Stimulated activated CD4-positive, alpha-beta T cell treated with anti-CD3 and anti-CD28 coated beads, Interleukin-2, amount 100 ng/mL, for 4 hours (primary cell): ENCODE data around the gene CLDN9.

Experiments used
- DNase-seq: peaks from one replicate; pipeline ENCODE4 v3.0.0-alpha.2; 2020; ENCODE audit warnings: low read depth

The CLDN9 gene, protein sequence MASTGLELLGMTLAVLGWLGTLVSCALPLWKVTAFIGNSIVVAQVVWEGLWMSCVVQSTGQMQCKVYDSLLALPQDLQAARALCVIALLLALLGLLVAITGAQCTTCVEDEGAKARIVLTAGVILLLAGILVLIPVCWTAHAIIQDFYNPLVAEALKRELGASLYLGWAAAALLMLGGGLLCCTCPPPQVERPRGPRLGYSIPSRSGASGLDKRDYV

GRCh38 chr16:3012828-3013420 is at the start of gene CLDN9:
Gene CLDN9, plus strand, starts transcription at chr16:3012923. Its CDS starts 440 bp downstream, at chr16:3013363.
- no peak for DNase-seq

DNA sequence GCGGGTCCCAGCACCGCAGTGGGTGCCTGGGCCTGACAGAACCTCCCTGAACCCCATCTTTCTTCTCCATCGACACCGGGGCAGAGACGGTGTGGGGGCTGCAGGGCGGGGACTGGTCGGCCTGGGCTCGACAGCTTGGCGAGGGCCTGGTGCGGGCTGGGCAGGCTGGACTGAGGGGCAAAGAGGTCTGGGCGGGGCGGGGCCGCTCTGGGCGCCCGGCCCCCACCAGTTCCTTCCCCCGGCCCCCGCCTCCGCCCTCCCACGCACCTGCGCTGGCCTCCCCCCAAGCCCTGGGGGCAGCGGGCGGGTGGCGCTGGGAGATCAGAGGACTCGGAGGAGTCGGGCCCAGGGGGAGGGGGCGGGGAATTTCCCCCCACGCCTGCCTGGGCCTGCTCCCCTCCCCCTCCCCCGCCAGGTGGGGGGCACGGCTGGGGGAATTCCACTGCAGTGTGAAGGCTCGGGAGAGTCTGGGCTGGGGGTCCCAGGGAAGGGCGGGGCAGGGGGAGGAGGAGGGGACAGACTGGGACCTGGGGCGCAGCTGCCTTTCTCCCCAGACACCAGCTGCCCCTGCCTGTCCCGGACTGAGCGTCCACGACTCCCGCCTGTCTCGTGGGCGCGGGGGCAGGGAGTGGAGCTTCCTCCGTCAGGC is 49.5 kb upstream of the CLDN9 start:
- peak; percentile 61 for DNase-seq

GRCh38 chr16:2963723-2964474 is 48.8 kb upstream of the CLDN9 start, which contains the start of gene KREMEN2:
Gene KREMEN2, plus strand, starts transcription at chr16:2964275. Its CDS starts 246 bp downstream, at chr16:2964521.
- peak; percentile 48 for DNase-seq

DNA sequence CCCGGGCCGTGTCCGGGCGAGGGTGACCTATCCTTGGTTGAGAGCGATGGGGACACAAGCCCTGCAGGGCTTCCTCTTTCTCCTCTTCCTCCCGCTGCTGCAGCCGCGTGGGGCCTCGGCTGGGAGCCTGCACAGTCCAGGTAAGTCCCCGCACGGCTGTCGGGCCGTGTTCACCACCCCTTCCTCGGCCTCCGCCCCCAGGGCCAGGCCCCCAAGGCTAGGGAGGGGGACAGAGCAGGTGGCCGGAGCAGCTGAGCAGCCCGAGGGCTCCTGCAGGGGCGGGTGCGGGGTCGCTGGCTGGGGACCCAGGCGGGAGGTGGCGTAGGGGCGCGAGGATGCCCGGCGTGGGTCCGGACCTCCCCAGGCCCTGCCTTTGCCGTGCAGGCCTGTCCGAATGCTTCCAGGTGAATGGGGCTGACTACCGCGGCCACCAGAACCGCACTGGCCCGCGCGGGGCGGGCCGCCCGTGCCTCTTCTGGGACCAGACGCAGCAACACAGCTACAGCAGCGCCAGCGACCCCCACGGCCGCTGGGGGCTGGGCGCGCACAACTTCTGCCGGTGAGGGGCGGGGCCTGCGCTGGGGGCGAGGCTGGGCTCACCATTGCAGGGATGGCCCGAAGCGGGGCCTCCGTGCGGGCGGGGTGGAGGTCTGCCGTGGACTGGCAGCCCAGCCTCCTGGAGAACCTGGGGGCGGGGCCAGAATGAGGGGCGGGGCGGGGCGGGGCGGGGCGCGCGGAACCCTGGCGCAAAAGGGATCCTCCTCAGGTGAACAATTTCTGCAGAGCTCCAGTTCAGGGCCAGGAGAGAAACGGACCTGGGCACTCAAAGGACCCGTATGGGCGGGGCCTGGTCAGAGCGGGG is 48.0 kb upstream of the CLDN9 start:
- DNase-seq, result no peak

GRCh38 chr16:2966043-2966807 is 46.5 kb upstream of the CLDN9 start:
- no peak for DNase-seq

DNA sequence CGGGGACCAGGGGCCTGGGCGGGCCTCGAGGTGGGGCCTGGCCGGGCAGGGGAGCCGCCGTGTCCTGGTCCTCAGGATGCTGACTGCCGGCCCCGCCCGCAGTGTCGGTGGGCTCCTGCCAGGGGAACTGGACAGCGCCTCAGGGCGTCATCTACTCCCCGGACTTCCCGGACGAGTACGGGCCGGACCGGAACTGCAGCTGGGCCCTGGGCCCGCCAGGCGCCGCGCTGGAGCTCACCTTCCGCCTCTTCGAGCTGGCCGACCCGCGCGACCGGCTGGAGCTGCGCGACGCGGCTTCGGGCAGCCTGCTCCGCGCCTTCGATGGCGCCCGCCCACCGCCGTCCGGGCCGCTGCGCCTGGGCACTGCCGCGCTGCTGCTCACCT is 45.9 kb upstream of the CLDN9 start:
- DNase-seq, result no peak

GRCh38 chr16:2967211-2967631 is 45.5 kb upstream of the CLDN9 start:
- no peak for DNase-seq

DNA sequence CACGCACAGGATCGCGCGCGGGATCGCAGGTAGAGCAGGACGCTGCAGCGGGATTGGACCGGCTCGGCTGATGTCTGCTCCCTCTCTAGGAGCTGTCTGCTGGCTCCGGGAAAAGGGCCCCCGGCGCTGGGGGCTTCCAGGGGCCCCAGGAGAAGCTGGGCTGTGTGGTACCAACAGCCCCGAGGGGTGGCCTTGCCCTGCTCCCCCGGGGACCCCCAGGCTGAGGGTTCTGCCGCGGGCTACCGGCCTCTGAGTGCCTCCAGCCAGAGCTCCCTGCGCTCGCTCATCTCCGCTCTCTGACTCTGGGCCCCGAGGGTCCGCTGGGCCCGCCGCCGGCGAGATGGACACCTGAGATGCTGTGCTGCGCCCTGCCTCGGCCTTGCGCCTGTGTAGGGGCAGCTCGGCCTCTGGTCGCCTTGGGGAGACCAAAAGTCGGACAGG is 45.0 kb upstream of the CLDN9 start:
- DNase-seq, result no peak

- no peak for DNase-seq
Measured at GRCh38 chr16:2968368-2968737, 44.4 kb upstream of the CLDN9 start.

DNA sequence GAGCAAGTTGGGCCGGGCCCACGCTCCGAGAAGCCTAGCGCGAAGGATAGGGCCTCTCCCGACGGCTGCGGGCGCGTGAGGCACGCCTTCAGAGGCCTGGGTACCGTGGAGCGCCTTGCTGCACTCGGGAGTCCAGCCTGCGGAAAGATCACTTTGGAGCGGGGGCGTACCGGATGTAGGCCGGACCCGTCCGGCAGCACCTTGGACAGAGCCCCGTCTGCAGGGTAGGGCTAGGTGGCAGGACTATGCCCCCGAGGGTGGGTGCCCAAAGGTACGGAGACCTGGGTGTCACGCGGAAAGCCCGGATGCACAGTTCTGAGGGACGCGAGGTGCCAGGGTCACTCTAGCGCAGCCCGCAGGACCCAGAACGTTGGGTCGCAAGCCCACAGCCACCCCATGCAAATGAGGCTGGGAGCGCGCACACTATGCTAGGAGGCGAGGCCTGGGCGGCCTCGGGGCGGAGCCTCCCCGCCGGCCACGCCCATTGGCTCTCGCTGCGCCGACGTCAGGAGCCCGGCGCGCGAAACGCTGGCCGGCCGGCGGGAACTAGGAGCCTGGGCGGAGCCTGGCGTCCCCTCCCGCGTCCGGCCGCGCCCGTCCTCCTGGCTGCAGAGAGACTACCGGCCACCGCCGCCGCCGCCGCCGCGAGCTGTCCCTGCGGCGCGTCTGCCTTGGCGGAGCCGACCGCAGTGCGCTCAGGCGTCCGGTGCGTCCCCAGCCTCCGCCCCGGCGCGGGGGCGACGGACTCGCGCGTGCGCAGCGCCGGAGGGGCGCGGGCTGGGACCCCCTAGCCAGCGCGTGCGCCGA is 43.8 kb upstream of the CLDN9 start, which contains the start of gene PAQR4:
PAQR4 (plus strand) TSS at position 611 of the 807 bp plus-strand sequence. CDS start 327 bp downstream, outside the sequence.
- DNase-seq, result peak; percentile 66

- peak; percentile 61 for DNase-seq
Measured at GRCh38 chr16:2969545-2970521, 42.9 kb upstream of the CLDN9 start.

DNA sequence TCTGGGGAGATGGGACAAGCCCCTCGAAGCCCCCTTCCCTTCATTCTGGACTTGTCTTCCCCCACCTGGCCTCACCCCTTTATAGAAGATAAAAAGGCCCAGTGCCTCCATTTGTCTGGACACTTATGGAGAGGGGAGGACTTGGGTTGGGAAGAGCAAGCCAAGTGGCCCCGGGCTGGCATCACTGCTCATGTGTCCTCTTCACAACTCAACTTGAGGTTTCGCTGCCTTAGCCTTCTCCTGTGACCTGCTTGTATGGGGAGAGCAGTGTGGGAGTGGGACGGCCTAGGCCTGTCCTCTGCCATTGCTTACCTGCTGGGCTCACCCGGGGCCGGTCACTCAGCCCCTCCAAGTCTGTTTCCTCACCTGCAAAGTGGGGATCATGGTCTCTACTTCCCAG is 42.2 kb upstream of the CLDN9 start:
- DNase-seq, result no peak

- DNase-seq, result no peak
Measured at GRCh38 chr16:2971134-2971984, 41.4 kb upstream of the CLDN9 start.

GRCh38 chr16:2971985-2972784 is 40.5 kb upstream of the CLDN9 start:
- no peak for DNase-seq

- no peak for DNase-seq
Measured at GRCh38 chr16:2973093-2973492, 39.6 kb upstream of the CLDN9 start.

DNA sequence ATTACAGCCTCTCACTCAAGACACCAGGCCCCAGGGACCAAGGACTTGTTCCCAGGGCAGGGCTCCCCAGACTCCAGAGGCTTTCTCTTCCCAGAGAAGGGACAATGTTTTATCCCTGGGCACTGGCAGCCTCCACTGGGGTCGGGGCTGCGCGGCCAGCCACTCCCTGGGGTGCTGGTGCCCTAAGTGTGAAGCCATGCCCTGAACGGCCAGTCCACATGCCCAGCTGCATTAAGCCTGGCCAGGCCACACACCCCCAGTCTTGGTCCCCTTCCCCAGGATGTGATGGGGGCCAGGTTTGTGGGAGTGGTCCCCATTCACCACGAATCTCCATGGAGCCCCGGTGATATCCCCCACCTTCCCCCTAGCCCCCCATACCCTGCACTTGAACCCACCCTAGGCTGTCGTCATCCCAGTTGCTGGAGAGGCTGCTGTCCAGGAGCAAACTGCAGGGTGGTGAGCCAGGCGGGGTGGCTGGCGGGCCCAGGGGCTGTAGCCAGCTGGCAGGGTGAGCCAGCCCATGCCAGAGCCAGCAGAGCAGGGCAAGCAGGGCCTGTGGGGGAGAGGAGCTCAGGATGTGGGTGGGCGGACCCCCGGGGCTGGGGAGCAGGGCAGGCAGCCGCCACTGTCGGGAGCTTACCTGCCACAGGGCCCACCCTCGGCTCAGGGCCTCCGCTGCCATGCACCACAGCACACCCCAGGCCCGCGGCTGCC is 39.0 kb upstream of the CLDN9 start:
- DNase-seq, result no peak
